HG02763 (cell line): ENCODE results near the gene FBXO45.
A peak's percentile ranks its signal among the peaks of the same experiment; 100 is the strongest.
"Not testable (repeated sequence)": the region's sequence is repeated elsewhere in the genome, so short reads cannot be mapped to it uniquely, and the experiment has no call there.

Experiments
- ATAC-seq: cut with Tn5 transposase; IDR thresholded peaks from one replicate; pipeline ENCODE4 v1.9.1; 2021; ENCODE audit warnings: mild to moderate bottlenecking, moderate library complexity; ENCODE audit not compliant: unreplicated experiment

The FBXO45 gene, protein sequence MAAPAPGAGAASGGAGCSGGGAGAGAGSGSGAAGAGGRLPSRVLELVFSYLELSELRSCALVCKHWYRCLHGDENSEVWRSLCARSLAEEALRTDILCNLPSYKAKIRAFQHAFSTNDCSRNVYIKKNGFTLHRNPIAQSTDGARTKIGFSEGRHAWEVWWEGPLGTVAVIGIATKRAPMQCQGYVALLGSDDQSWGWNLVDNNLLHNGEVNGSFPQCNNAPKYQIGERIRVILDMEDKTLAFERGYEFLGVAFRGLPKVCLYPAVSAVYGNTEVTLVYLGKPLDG

GRCh38 chr3:196568246-196569002 lies at the start of gene FBXO45, which contains the start of gene WDR53:
TSS of gene FBXO45 (plus strand) at chr3:196568660. CDS start at chr3:196568985, 325 bp downstream.
TSS of gene WDR53 (minus strand) at chr3:196568554. CDS start at chr3:196561475, 7,079 bp downstream.
- ATAC-seq, result peak; percentile 90

DNA sequence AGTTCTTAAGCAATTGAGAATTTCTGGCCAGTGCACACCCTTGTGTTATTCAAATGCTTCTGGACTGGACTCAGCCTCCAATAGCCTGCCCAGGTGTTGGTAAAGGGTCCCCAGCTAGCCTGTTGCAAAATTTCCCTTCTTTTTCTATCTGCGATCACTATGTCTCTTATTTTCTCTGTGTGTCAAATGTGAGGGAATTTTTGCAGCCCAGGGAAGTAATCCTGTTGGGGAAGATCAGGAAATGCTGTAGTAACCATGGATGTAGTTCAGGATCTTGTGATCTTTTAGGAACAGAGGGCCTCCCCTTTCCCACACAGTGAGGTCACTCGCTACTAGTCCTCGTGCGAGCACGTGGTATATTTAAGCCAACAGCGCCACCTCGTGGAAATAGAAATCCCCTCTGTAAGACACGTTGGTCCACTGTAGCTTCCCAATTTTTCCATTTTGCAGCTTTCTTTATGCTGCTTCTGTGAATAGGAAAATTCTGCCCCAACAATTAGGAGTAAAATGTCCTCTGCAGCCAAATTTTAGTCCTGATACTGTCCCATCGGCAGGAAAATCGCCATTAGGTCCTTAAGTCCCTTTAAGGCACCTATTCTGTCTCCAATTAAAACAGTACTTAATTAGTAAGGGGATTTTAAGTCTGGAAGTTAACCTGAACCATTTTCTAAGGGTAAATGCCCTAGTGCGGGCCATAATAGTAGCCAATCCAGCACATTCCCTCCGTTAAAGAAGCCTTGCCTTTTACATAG lies 49.3 kb upstream of the FBXO45 start:
- no peak for ATAC-seq

- ATAC-seq, result no peak
Measured at GRCh38 chr3:196519718-196520082, 48.8 kb upstream of the FBXO45 start.

DNA sequence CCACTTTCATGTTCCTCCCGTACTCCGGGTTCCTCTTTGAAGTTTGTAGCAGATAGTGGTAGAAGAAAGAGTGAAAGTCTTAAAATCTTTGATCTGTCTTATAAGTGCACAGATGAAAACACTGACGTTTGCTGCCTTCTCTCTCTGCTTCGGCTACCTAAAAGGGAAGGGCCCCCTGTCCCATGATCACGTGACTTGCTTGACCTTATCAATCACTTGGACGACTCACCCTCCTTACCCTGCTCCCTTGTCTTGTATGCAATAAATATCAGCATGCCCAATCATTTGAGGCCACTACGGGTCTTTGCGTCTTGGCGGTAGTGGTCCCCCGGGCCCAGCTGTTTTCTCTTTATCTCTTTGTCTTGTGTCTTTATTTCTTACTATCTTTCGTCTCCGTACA lies 47.2 kb upstream of the FBXO45 start:
- ATAC-seq, result not testable (repeated sequence)

GRCh38 chr3:196523841-196524240 lies 44.6 kb upstream of the FBXO45 start:
- ATAC-seq, result no peak

- no peak for ATAC-seq
Measured at GRCh38 chr3:196524527-196524926, 43.9 kb upstream of the FBXO45 start.

GRCh38 chr3:196525141-196525540 lies 43.3 kb upstream of the FBXO45 start:
- ATAC-seq, result no peak

- peak; percentile 65 for ATAC-seq
Measured at GRCh38 chr3:196528639-196529233, 39.7 kb upstream of the FBXO45 start.

DNA sequence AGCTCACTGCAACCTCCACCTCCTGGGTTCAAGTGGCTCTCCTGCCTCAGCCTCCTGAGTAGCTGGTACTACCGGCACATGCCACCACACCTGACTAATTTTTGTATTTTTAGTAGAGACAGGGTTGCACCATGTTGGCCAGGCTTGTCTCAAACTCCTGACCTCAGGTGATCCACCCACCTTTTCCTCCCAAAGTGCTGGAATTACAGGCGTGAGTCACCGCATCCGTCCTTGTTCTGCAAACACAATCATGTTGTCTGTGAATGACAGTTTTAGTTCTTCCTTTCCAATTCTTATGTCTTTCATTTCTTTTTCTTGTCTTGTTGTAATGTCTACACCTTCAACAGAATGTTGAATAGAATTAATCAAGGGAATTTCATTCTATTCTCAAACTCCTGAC lies 37.0 kb upstream of the FBXO45 start:
- ATAC-seq, result no peak

DNA sequence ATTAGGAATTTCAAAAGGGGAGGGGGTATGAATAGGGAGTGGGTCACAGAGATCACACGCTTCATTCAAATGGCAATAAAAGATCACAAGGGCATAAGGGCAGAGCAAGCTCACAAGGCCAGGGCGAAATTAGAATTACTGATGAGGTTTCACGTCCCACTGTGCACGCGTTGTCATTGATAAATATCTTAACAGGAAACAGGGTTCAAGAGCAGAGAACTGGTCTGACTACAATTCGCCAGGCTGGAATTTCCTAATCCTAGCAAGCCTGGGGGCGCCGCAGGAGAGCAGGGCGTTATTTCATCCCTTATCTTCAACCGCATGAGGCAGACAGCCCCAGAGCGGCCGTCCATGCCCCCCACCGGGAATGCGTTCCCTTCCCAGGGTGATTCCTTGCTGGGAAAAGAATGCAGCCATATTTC lies 35.2 kb upstream of the FBXO45 start:
- no peak for ATAC-seq

DNA sequence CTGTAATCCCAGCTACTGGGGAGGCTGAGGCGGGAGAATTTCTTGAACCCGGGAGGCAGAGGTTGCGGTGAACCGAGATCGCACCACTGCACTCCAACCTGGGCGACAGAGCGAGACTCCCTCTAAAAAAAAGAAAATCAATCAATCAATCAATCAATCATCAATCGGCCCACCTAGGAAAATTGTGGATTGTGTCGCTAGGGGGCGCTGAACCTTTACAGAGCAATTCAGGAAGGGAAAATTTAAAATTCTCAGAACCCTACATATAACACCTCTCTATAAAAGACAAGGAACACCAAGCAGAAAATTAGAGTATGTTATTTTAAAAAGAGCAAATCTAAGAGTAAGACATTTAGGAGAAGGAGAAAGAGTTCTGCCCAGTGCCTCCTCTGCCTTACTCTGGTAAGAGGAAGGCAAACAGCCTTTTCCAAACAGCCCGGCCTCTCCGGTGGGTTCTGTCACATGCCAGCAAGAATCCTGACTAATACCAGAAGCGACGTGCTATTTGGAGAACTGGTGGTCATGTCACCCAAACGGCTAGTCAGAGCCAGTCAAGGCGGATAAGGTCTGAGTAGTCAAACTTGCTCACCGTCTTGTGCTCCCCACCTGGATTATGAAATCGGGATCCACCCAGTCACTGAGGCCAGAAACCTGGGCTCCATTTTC lies 31.0 kb upstream of the FBXO45 start:
- no peak for ATAC-seq

DNA sequence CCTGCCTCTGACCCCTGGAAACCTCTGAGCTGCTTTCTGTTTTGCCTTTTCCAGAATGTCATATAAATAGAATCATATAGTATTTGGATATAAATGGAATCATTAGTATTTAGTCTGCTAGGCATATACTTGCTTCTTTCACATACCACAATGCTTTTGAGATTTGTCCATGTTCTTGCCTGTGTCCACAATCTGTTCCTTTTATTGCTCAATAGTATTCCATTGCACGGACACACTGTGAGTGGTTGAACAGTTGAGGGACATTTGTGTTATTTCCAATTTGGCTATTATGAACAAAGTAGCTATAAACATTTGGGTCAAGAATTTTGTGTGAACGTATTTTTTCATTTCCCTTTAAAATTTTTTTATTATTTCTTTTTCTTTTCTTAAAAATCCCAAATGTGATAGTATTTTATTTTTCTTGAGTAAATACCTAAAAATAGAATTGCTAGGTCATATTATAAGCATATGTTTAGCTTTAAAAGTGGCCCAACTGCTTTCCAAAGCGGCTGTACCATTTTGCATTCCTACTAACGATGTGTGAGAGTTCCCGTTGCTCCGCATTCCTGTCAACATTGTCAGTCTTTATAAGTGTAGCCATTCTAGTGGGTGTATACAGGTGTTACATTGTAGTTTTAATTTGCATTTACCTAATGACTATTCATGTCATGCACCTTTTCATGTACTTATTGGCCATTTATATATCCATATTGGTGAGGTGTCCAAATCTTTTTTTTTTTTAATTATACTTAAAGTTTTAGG lies 26.6 kb upstream of the FBXO45 start:
- no peak for ATAC-seq

DNA sequence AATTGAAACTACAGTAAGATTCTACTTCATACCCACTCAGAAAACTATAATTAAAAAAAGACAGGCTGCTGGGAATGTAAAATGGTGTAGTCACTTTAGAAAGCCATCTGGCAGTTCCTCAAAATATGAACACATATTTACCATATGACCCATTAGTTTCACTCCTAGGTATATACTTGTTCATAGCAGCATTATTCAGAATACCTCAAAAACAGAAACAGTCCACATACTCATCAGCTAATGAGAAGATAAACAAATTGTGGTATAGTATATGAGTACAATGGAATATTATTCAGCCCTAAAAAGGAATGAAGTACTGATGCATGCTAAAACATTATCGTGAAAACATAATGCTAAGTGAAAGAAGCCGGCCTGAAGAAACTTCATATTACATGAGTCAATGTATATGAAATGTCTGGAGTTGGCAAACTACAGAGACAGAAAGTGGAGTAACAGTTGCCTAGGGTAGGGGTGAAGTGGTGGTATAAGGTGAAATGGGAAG lies 23.9 kb upstream of the FBXO45 start:
- ATAC-seq, result no peak

DNA sequence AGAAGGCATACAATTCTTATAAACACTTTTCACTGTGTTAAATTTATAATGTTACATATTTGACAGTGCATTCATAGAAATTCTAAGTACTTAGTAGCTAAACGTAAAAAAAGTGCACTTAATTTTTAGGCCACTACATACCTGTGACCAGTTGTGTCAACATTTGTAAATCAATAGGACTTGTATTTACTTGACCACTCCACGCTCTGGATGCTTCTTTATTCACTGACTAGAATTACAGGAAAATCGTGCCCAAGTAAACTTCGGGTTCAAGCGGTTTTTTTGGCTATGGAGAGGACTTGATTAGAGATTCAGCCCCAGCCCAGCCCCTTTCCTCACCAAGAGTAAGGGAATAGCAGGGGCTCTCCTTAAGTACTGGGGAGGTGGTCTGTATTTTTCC lies 21.9 kb upstream of the FBXO45 start:
- ATAC-seq, result no peak

DNA sequence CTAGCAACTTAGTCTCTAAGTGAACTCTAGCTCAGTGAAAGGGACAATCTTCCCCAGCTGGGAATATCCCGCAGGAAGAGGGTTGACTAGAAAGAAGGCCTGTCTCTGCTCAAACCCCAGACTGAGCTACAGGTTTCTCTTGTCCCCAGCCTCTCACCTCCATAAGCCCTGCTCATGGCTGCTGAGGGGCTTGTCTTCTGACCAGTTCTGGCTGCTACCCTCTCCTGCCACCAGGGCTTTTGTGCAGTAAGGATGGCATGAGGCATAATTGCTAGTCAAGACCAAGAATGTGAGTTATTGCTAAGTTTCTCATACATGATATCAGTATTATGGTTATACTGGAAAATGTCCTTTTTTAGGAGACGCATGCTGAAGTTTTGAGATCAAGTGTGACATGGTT lies 21.4 kb upstream of the FBXO45 start:
- no peak for ATAC-seq

DNA sequence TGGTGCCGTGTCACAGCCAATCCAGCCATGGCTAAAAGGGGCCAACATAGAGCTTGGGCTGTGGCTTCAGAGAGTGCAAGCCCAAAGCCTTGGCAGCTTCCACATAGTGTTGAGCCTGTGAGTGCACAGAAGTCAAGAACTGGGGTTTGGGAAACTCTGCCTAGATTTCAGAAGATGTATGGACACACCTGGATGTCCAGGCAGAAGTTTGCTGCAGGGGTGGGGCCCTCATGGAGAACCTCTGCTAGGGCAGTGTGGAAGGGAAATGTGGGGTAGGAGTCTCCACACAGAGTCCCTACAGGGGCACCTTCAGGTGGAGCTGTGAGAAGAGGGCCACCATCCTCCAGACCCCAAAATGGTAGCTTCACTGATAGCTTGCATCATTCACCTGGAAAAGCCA lies 19.1 kb upstream of the FBXO45 start:
- not testable (repeated sequence) for ATAC-seq

DNA sequence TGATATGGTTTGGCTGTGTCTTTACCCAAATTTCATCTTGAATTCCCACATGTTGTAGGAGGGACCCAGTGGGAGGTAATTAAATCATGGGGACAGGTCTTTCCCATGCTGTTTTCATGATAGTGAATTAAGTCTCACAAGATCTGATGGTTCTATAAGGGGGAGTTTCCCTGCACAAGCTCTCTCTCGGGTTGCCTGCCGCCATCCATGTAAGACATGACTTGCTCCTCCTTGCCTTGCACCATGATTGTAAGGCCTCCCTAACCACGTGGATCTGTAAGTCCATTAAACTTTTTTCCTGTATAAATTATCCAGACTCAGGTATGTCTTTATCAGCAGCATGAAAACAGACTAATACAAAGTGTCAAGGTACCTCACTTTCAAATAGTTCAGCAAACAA lies 18.3 kb upstream of the FBXO45 start:
- not testable (repeated sequence) for ATAC-seq

DNA sequence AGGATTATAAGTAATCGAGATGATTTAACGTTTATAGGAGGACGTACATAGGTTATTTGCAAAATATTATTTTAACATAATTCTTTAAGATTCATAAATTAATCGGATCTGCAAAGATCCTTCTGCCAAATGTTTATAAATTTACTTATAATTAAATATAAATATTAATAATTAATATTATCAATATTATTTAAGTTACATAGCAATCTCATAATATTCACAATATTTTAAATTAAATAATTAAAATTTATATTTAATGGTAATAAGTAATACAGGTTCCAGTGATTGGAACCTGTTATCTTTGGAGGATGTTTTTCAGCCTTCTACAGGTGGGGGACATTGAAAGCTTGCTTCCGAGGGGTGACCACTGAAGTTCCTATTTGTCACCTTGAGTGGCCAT lies 16.2 kb upstream of the FBXO45 start:
- no peak for ATAC-seq

- no peak for ATAC-seq
Measured at GRCh38 chr3:196553551-196553950, 14.9 kb upstream of the FBXO45 start.

- no peak for ATAC-seq
Measured at GRCh38 chr3:196554205-196554604, 14.3 kb upstream of the FBXO45 start.
